Measurements from ENCODE around the gene PTPRN2. TPM values are rescaled to one million over a fixed set of nuclear protein-coding genes. Genes with fewer than 3 reads are reported as not detected.

Gene PTPRN2
- total and polyA plus RNA-seq, 2 donors (not counting 3 experiments of a cell fraction or from before 2014, with no cell fraction given): 0.62 to 0.88 TPM

GRCh38 chr7:157900556-157900955 is 687.1 kb downstream of the PTPRN2 start:
- Histone ChIP-seq H4K20me1 (replicated peaks; ENCODE audit: control insufficient read depth, extremely low read depth, insufficient read depth, low read length) (no peaks in the 10 kb centered on the region), H3K9me3 (replicated peaks; ENCODE audit: control insufficient read depth, insufficient read depth, low read length) (peaks cover 4% of the 10 kb centered on the region), H3K27ac (ENCODE audit: insufficient read depth, low read depth, low read length) (no peak overlapping the region), H3K9me1 (replicated peaks; ENCODE audit: control insufficient read depth, extremely low read depth, insufficient read depth, low read length) (no peaks in the 10 kb centered on the region), H3K4me1 (ENCODE audit: control insufficient read depth, extremely low read depth, insufficient read depth, low read length) (no peaks in the 10 kb centered on the region), H3K9ac (replicated peaks; ENCODE audit: extremely low read depth, insufficient read depth, low read length) (no peak overlapping the region), H3K36me3 (ENCODE audit: control insufficient read depth in 2 of 2, extremely low read depth in 1 of 2, insufficient read depth in 2 of 2, low read length in 2 of 2) (no peaks in the 10 kb centered on the region), H2AFZ (ENCODE audit: low read depth, low read length) (no peak overlapping the region), H3K27me3 (ENCODE audit: control insufficient read depth in 2 of 2, insufficient read depth in 2 of 2, low read length in 2 of 2) (no peaks in the 10 kb centered on the region), H3K79me2 (ENCODE audit: control insufficient read depth, insufficient read depth, low read length) (no peaks in the 10 kb centered on the region), H3K4me3 (replicated peaks in 1 of 3; ENCODE audit: insufficient read depth in 1 of 3, low read depth in 1 of 3, low read length in 3 of 3) (no peak overlapping the region), H3K4me2 (ENCODE audit: insufficient read depth, low read length) (no peak overlapping the region)
- POLR2A ChIA-PET: no interaction called here
- no TSS peak for BruUV-seq (replicated peaks)
- CTCF ChIA-PET: no interaction called here
- DNase-seq (ENCODE audit: low read depth, low spot score) (no peak), FAIRE-seq (no peak)
- dilution Hi-C loops (cut with MboI; ENCODE audit: extremely low pct_ligation_motif_present, low sequenced_read_pairs): no loop called here
- no peak for TF ChIP-seq JUN (IDR thresholded peaks at IDR 0.05; ENCODE audit: borderline replicate concordance, insufficient read depth, insufficient read length, low read depth)
- TF ChIP-seq POLR2AphosphoS5 (IDR thresholded peaks at IDR 0.05; ENCODE audit: insufficient read depth, low read depth, low read length): no peak
- TF ChIP-seq POLR2A (IDR thresholded peaks at IDR 0.05; ENCODE audit: low read depth, low read length): no peak
- TF ChIP-seq, protein P1, sequence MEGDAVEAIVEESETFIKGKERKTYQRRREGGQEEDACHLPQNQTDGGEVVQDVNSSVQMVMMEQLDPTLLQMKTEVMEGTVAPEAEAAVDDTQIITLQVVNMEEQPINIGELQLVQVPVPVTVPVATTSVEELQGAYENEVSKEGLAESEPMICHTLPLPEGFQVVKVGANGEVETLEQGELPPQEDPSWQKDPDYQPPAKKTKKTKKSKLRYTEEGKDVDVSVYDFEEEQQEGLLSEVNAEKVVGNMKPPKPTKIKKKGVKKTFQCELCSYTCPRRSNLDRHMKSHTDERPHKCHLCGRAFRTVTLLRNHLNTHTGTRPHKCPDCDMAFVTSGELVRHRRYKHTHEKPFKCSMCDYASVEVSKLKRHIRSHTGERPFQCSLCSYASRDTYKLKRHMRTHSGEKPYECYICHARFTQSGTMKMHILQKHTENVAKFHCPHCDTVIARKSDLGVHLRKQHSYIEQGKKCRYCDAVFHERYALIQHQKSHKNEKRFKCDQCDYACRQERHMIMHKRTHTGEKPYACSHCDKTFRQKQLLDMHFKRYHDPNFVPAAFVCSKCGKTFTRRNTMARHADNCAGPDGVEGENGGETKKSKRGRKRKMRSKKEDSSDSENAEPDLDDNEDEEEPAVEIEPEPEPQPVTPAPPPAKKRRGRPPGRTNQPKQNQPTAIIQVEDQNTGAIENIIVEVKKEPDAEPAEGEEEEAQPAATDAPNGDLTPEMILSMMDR (IDR thresholded peaks at IDR 0.05; ENCODE audit: extremely low read depth in 1 of 2, insufficient read depth in 1 of 2, low read depth in 1 of 2, low read length in 2 of 2): no peak
- TF ChIP-seq EZH2 (IDR thresholded peaks at IDR 0.05; ENCODE audit: borderline replicate concordance, low read depth, low read length, severe bottlenecking): no peak
- TF ChIP-seq, protein P2, sequence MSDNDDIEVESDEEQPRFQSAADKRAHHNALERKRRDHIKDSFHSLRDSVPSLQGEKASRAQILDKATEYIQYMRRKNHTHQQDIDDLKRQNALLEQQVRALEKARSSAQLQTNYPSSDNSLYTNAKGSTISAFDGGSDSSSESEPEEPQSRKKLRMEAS (IDR thresholded peaks at IDR 0.05; ENCODE audit: insufficient read depth, insufficient read length): no peak
- no peak for TF ChIP-seq MYC (IDR thresholded peaks at IDR 0.05; ENCODE audit: low read depth, low read length)
- TF ChIP-seq FOS (IDR thresholded peaks at IDR 0.05; ENCODE audit: borderline replicate concordance, insufficient read depth, low read length): no peak
- TF ChIP-seq GATA2 (IDR thresholded peaks at IDR 0.05; ENCODE audit: insufficient read depth, insufficient read length, low read depth, low read length): no peak
- intact Hi-C loops (cut with micrococcal nuclease): loop anchor here (5.0 kb wide), 1 partner anchor 1678 kb away; no protein-coding TSS in a partner anchor

Data from endothelial cell of umbilical vein (primary cell).